Stimulated activated CD4-positive, alpha-beta T cell treated with anti-CD3 and anti-CD28 coated beads, TNF-alpha, amount 100 ng/mL, for 4 hours (primary cell): Measurements from ENCODE around the gene MTUS2.

Experiments used
- DNase-seq, 3 experiments: peaks; one replicate each; pipeline ENCODE4 v3.0.0-alpha.2; 2020; ENCODE audit warnings: low read depth in 3 of 3

Gene MTUS2

DNA sequence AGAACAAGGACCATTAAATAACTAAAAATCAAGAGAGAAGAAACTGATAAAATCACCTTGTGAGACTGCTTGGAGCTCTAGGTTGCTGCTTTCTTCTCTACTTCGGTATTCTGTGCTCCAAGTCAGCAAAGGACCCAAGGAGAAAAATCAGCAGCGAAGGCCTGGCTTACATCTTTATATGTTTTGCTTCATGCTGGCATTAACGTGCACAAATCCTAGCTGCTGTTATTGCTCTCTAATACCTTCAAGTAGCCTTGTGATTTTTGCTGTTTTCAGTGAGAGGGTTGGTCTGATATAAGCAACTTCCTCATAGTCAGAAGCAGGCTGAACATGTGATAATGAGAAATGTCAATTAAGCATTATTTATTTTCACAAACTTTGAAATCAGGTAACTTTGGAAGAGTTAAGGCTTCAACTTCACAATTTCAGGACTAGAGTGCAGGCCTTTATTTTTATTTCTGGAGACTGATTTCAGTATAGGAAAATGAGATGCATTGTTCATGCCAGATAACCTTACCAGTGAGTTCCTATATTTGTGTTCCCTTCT is 410.2 kb downstream of the MTUS2 start:
- DNase-seq, result no peak

DNA sequence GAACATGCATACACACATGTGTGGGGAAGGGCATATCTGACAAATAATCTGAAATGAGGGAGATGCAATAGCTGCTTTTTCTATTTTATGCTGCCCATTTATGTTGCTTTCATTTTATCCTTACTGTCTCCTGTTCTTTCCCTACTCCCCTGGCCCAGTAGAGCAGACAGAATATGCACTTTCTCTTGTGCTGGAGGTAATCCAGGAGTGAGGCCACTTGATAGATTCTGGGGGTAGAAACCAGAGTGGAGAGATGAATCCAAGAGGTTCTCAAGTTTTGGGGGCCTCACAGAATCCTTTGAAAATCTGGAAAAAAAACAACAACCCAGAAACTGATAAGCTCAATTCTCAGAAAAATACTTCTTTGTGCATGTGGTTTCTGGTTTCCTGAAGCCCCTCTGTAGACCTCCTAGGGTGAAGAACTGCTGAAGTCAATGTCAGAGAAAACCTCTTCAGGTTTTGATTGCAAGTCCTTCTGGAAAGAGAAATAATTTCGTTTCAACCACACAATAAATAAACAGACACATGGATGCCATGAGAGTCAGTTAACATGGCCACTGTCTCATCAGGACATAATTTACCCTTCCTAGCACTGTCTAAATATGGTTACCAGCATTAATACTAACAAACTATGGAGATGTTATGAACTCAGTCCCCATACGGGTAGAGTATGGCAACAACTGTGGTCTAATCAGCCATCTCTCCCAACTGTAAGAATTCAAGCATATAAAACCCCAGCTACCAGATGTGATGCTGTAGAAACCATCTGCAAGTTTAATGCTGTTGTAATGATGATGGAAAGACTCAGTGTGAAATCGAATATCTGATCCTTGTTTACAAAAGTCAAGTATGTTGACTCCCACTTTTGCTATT is 419.8 kb downstream of the MTUS2 start:
- DNase-seq, result no peak

DNA sequence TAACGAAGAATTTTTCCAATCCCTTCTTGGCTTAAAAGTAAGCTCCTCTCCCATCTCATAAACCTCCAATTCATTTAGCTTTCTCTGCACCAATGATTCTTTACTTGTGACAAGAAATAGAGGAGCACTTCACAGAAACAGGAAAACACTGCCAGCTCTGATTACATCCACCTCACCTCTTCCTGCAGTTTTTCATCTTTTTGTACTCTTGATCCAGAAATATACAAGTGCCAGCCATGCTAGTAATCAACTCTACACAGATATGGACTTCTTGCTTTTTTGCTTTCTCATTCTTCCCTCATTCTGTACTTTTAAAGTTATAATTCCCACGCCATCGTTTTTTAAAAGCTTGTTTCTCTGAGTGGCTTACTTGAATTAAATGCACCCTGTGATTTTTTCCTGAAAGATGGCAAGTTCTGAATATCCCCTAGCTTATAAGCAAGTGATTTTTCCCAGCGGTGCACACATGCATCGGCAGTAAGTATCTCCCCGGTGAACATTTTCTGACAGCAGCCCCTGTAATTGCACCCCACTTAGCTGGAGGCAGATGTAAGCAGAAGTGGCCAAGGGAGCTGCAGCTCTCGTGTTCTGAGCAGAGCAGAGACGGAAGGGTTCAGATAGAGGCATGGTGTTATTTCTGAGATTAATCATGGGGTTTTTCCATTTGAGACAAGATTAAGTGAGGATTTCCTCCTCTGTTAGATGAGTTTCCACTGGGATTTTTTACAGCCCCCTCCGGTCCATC is 434.7 kb downstream of the MTUS2 start:
- no peak for DNase-seq

DNA sequence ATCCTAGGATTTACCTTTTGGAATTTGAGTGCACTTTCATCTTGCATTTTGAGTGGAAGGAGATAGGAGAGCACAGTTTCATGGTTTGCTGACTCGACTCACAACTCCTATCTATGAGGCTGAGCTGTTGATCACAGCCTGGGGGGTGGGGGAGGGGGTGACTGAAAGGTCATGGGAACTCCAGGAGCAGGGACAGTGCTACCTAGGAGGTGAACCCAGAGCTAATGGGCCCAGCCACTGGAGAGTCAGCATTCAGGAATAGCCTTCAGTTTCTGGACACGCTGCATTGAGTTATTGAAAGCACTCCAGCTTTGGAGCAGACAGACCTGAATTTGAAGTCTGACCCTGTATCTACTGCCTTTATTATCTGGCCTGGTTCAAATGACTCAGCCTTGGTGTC is 435.4 kb downstream of the MTUS2 start:
- DNase-seq, result no peak

DNA sequence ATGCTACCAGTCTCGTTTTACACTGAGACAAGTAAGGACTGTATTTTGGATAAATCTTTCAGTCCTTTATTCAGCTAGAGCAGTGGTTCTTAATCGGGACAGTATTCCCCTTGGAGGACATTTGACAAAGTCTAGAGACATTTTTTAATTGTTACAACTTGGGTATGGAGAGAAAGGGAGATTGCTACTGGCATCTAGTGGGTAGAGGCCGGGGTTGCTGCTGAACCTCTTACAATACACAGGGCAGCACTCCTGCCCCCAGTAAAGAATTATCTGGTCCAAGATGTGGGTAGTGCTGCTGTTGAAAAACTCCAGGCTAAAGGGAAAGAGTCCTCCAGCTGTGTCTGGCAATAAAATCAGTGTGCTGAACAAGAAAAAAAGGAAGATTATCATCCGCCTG is 440.5 kb downstream of the MTUS2 start:
- no peak for DNase-seq

DNA sequence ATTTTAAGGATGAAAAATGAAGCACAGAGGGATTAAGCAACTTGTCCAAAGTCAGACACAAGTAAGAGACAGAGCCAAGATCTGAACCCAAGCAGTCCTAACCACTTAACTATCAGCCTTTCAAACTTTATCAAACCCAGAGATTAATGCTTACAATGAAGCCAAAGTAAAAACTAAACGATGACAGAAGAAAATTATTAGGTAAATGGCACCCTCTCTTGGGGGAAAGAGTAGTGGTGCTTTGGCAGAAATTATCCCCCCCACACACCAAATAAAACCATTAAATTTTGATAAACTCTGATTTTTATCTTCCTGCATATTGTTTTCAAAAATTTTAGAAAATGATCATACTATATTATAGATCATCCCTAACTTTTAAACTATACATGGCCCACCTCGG is 446.1 kb downstream of the MTUS2 start:
- DNase-seq, result no peak

DNA sequence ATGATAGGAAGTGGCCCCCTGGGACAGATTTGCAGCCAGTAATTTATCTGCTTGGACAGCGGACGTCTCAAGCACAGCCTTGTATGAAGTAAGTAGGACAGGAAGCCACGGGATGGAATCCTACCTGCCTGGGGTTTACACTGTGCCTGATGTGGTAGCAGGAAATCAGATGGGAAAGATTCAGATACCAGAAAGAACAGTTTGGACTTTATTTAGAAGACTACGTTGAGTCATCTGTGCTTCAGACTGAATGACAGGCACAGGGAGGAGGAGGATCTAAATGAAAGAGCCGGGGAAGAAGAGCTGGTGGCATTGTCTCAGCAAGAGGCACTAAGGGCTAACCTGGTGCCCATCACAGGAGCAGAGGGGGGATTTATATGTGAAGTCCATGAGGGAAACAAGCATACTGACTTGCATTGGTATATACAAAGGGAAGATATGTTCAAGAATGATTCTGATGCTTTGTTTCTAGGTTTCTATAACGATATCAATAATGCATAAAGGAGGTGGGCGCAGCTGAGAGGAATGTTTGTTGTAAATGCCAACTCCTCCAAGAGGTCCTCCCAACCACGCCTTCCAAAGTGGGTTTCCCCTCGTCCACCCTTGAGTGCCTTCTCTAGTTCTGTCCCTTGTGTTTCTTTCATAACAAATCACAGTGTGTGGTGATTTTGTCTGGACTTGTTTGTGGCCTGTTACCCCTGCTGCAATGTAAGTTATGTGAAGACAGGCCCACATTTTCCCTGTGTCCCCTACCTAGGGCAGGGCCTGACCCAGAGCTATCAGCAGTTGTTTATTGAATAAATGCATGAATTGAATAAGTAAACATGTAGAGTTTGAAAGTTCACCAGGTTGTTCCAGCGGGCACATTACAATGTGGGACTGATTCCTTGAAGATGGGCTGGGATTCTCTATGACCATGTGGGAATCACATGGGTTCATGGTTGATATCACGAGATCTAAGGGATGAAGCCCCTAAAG is 446.9 kb downstream of the MTUS2 start:
- DNase-seq, result no peak

DNA sequence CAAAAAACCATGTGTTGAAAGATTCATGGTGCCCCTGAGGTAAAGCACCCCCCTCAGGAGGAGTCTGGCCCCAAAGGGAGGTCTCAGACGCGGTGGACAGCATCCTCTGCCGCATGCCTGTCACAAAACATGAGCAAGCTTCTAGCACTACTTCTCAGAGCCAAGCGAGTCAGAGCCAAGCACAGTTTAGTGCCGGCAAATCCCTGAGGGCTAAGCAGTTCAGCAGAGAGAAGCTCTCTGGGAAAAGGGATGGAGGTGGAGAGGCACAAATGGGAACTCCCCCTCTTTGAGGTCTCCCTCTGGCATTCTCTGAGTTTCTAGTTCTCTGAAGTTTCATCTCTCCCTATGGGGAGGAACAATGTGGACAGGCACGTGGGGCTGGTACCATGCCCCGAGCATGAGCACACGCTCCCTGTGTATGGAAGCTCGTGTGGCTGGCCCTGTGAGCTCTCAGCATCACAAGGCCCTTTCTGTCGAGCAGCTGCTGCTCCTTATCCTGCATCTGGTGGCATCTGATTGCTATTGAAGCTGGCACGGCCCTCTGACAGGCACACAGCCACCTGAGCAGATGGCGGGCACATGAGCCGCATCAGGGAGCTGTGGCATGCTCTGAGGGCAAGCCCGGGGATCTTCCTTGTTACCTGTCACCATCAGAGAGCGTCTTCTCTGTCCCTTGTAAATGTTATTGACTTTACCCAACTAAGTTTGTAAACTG is 450.3 kb downstream of the MTUS2 start:
- DNase-seq, result no peak

DNA sequence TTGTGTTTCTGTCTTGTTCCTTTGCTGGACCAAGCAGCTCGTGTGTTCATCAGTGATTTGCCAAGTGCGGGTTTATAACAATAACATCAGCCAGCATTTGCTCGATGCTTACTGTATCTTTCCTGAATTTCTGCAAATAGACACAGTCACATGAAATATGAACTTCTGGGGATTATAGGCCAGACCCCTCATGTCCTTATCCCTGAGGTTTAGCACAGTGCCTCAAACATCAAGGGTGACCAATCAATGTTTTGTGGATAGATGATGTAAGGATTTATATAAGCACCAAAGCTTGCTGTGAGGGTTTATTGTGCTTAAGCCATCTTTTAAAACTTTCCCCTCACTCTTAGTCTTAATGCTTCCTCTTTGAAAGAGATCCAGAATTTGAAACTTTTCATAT is 451.5 kb downstream of the MTUS2 start:
- no peak for DNase-seq

DNA sequence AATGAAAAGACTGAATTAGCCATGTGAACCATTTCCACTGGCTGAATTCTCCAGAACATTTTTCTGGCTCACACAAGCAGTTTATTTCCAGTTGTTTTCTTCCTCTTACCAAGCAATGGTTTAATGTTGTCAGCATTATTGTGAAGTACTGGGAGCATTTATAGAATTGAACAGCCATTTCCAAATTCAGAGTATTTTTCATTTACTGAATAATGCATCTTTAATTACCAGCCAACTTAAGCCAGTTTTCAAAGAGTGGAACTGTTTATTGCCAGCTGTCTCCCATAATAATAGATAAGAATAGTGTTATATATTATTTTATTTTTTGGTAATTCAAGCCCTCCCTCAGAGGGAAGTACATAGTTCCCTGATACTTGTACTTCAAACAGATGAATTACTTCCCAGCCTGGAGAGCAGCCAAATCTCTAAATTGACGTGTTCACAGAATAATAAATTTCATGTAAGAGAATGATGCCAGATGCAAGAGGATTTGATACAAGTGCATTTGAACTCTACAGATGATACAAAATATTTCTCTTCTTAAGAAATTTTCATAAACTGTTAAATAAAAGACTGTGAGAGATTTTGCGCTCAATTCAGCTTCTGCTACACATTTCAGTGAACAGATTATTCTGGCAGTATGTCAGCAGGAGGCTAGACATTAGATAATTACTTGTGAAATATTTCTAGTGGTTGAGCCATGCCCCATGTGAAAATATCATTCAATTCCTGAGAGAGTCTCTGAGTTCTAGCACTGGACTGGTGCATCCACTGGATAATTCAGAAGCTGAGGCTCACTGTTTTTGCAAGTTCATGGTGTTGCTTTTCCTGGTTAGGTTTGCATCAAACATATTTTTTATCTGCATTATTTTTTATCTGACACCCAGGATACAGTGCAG is 459.5 kb downstream of the MTUS2 start:
- DNase-seq, result no peak

DNA sequence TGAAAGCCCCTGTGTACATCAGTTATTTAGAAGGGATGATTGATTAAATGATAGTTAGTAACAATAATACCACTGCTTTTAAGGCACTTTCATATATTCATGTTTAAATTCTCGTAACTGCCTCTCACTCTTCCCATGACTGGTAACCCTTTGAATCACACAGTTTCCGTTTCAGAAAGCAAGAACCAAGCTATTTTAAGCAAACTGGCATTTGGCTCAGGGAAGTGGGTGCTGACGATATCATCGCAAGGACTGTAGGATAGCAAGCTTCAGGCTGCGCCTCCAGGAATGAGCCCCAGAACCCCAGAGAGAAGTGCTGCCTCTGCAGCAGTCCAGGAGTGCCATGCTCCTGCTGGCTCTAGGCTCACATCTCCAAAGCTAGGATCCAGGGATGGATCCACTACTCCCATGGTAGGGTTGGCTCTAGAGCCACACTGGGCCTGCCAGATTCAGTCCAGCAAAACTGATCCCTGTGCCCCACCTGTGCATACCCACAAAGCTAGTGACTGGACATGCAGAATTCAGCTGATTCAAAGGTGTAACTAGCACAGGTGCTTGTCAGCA is 461.9 kb downstream of the MTUS2 start:
- no peak for DNase-seq

DNA sequence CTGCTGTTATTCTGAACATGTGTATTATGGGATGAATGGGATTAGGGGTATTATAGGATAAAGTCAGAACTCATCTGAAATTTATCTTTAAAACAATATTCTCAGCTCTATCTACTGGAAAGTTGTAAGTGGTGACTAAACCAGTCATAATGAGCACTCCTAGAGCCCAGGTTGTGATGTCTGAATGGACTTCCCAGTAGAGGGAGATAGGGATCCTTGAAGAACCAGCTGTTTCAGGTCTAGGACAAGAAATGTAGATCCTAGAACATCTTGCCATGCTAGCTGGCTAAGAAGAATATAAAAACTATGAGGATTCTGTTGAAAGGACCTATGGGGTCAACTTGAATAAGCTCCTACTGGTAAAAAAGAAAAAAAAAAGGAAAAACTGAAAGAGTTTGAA is 464.6 kb downstream of the MTUS2 start:
- DNase-seq, result no peak

DNA sequence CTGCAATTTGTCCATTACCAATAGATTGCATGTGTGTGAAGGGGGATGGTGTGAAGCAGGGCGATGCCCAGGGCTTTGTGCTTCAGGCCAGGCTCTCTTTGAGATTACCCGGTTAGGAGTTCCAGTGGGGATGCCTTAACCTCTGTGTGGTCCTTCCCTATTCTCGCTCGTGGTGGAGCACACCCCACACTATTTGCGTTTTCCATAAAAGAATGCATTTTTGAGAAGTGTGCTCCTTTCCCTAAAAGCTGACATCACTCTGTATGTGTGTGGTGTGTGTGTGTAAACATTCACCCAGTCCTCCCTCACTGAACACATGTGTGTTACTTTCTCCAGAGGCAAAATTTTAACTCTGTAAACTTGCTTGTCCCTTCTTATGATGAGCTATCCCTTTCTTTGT is 467.1 kb downstream of the MTUS2 start:
- no peak for DNase-seq

DNA sequence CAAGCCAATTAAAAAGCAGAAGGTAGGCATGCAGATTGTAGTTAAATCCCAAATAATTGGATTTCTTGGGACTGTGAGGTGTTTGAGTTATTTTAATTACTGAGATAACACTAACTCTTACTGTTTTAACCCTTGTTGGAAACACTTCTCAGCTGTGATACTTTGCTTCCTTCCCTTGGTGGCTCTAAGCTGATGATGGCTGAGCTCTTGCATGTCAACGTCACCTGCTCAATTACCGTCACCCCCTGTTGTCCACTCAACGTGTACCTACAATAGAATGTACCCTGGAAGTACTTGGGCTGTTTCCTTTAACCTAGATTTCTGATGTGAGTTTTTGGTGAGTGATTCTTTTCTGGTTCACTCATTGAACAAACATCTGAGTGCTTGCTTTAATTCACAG is 471.9 kb downstream of the MTUS2 start:
- DNase-seq, result no peak

DNA sequence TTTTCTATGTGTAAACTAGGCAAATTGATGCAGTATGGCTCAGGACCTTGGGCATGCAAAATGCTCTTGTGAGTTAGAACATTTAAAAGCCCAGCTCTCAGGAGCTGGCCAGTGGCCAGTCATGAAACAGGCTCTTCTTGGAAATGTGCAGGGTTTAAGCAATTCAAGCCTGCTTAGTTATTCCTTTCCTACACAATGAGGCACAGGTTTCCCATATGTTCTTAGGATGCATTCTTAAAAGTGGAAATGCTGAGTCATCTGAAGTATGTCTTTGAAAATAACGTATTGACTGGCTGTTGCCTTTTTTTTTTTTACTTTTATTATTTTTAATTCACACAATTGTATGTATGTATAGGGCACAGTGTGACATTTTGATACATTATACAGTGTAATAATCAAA is 474.7 kb downstream of the MTUS2 start:
- no peak for DNase-seq

DNA sequence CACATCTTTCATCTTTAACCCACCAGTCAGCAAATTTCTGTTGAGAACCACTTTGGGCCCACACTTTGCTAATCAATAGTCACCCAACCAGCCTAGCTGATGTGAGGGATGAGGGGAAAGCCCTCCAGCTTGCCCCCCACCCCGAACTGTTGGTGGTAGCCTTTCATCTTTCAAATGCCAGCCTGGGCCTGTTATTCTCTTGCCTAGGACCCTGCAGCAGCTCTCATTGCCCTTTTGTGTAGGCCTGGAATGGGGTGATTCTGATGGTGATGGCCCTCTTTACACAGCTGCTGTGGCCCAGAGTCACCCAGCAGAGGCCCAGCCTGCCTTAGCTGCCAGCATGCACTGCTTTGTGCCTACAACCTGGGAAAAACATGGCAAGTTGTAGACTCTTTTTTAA is 480.9 kb downstream of the MTUS2 start:
- no peak for DNase-seq

DNA sequence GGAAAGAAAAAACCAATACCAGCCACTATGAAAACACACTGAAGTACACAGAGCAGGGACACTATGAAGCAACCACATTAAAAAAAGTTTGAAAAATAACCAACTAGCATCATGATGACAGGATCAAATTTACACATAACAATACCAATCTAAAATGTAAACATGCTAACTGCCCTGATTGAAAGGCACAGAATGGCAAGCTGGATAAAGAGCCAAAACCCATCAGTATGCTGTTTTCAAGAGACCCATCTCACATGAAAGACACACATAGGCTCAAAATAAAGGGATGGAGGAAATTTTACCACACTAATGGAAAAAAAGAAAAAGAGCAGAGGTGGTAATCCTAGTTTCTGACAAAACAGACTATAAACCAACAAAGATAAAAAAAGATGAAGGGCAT is 484.0 kb downstream of the MTUS2 start:
- DNase-seq, result no peak

DNA sequence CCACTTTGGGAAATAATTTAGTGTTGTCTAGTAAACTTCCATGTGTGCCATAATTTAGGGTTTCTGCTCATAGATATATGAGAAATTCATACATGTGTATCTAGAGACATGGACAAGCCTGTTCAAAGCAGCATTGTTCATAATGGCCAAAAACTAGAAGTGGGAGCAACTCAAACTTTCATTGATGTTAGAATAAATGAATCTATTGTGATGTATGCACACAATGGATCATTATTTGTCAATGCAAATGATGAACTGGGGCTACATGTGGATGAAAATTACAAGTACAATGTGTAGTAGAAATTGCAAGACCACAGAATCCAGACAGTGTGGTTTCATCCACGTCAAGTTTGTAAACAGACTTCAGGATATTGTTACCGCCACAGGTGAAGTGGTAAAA is 490.7 kb downstream of the MTUS2 start:
- no peak for DNase-seq

DNA sequence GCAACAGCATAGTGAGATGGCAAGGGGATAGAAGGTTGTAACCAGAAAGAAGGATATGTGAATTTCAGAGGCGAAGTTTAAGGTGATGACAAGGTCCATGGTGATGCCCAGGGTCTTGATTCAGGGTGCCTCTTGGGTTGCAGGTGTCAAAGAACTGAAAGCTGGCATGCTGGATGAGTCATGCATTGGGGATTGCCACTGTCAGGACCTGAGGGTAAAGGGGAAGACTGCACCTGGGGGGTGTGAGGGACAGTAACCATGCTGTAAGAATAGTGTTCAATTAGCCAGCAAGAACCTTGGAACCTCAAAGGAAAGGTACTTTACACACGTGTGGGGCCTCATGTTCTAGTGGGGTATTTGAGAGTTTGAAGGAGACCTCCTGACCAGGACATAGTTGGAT is 495.7 kb downstream of the MTUS2 start:
- no peak for DNase-seq

DNA sequence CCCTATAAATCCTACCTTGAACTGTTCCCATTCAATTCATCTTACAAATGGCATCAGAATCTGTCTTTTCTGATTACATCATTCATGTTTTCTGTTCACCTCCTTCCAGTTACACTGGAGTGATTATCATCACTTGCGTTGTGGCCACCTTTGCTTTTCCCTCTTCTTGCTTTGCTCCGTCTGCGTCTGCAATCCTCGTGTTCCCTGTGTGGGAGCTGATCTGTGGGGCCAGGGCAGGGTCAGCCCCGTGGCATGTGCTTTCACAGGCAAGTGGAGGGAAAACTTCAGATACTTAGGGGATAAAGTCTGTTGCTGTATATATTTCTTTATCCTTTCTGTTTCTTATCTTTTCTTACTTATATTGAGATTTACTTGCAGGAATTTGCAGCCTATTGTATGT is 497.7 kb downstream of the MTUS2 start:
- no peak for DNase-seq
